ENCODE results near the gene AXL.
"Not testable (repeated sequence)": the region's sequence is repeated elsewhere in the genome, so short reads cannot be mapped to it uniquely, and the experiment has no call there.

AXL gene

GRCh38 chr19:41206926-41207750, 11.9 kb upstream of the AXL start:
- DNase-seq: no peak

DNA sequence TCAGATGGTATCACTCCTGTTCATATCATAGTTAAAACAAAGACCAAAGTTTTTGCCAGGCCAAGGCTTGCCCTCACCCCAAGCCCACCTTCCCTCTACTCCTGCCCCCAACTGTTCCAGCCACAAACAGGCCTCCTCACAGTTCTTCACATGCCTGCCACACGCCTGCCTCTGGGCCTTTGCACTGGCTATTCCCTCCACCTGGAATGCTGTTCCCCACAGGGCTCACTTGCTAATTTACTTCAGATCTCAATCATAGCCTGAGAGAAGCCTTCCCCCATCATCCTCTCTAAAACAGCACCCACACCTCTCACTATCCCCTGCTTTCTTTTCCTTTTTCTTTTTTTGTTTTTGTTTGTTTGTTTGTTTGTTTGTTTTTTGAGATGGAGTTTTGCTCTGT, 4.9 kb upstream of the AXL start:
- DNase-seq: no peak

DNA sequence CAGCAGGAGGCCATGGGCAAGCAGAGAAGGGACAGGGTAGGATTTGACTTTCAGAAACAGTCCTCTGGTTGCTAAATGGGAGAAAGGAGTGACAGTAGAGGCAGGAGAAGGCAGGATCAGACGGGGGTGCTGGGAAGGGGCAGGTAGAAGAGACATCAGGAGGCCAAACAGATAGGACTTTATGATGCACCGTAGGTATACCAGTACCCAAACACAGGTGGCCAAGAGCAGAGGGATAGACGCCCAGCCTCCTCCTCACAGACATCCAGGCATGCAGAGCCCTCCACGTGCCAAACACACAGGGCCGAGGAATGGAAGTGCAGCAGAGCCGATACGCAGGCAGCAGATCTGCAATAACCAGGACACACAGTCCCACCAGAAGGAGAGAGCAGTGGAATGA, 1.3 kb upstream of the AXL start:
- DNase-seq: no peak

DNA sequence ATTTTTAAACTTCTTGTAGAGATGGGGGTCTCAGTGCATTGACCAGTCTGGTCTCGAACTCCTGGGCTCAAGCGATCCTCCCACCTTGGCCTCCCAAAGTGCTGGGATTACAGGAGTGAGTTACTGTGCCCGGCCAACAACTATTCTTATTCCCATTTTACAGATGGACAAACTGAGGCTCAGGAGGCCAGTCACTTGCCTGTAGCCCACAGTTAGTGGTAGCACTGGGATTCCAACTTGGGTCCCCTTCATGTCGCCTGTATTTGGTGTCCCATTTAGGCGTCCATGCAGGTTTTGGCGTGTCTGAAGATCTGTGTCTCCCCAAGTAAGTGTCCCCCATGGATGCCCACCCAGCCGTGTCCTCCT, 791 bp upstream of the AXL start:
- no peak for DNase-seq

- DNase-seq: no peak
Measured at GRCh38 chr19:41219924-41220567, 1.0 kb downstream of the AXL start.

GRCh38 chr19:41220811-41221210, 1.8 kb downstream of the AXL start:
- DNase-seq: no peak

DNA sequence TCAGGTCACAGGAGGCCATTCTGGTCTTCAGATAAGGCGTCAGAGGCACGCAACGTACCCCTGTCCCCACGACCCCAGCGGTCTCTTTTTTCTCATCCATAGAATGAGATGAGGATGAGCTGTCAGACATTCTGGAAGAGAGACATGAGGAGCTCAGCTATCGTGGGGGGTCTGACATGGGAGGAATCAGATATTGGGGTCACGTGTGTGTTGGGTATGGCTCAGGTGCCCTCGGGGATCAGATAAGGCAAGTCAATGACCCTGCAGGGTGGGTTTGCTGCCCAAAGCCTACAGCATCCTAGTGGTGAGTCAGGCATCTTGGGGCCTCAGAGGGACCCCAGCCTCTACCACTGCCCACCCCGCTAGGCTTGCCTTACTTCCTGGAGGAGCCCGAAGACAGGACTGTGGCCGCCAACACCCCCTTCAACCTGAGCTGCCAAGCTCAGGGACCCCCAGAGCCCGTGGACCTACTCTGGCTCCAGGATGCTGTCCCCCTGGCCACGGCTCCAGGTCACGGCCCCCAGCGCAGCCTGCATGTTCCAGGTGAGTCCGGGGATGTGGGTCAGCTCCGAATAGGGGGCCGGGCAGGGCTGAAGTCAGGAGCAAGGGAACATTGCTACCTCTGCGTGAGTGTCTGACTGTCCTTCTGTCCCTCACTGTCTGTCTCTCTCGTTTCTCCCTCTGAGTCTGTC, 2.6 kb downstream of the AXL start:
- no peak for DNase-seq

DNA sequence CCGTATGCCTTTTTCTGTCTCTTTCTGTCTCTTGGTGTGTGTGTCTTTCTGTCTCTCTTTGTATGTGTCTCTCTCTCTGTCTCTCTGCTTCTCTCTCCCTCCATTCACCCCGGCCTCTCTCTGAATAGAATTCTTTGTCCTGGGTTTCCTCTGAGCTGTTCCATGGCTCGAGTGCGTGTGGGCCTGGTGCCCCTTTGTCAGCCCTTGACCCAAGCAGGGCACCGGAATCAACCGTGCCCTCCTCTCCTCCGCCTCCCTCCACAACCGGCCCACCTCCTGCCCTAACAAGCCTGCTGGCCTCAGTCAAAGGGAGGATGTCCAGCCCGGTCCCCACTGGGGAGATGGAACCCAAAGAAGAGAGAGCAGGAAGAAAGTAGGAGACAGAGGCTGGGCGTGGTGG, 3.2 kb downstream of the AXL start:
- DNase-seq: no peak

GRCh38 chr19:41223431-41224234, 4.6 kb downstream of the AXL start:
- DNase-seq: no peak

GRCh38 chr19:41224632-41225031, 5.6 kb downstream of the AXL start:
- DNase-seq: no peak

DNA sequence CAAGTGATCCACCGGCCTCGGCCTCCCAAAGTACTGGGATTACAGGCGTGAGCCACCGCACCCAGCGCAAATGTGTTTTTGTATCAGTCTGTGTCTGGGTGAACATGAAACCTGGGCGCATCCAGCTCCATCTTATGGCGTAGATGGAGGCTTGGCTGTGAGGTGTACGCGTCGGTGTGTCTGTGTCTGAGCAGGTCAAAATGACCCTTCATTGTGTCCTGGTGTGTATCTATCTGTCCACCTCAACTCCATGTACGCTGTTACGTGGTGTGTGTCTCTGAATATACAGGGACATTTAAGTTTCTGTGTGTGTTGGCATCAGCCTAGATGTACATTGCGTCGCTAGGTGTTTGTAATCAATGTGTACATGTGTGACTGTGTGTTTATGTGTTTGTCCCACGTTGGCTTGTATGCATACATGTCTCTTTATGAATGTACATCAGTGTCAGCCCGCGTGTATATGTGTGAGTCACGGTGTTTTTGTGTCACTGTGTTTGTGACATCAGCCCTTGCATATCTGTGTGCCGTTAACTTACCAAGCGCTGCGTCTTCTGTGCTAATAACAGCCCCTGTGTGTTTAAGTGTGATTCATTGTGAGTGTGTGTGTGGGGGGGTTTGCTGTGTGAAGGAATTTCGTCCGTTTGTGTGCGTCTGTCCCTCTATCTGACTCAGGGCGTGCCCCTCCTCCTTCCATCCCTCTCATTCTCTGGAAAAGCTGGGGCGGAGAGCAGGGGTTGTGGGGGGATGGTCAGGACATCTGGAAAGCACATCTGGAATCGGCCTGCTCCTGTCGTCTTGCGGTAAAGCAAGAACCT, 6.4 kb downstream of the AXL start:
- peak; percentile 32 for DNase-seq

DNA sequence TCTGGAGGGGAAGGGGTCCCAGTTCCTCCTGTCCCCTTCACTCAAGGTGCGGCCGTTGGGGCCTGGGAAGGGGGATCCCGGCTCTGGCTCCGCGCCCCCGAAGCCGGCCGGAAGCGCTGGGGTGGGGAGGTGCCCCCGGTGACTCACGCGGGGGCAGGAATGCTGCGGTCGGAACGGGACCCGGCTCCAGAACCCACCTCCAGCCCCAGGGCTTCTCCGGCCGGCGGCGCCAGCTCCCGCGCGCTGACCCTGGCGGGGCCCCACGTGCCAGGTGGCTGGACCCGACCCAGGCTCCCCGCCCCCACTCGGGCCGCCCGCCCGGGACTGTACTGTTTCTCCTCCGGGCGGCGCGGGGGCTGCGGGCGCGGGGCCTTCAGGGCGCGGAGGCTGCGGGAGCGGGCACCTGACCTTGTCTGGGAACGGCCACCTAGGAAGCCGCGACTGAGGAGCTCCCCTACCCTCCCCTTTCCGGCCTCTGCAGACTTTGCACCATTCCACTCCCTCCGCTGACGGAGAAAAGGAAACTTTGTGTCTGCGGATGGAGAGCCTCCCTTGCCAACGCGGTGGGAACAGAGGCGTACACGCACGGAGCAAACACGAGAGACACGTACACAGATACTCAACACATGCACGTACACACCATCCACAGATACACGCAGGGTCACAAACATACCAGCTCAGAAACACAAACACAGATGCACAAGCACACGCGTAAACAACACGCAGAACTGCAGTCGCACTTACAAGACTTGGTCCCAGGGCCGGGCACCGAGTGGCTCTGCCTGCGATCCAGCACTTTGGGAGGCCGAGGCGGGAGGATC, 7.2 kb downstream of the AXL start:
- DNase-seq: peak; percentile 19

- no peak for DNase-seq
Measured at GRCh38 chr19:41226874-41227390, 7.9 kb downstream of the AXL start.

DNA sequence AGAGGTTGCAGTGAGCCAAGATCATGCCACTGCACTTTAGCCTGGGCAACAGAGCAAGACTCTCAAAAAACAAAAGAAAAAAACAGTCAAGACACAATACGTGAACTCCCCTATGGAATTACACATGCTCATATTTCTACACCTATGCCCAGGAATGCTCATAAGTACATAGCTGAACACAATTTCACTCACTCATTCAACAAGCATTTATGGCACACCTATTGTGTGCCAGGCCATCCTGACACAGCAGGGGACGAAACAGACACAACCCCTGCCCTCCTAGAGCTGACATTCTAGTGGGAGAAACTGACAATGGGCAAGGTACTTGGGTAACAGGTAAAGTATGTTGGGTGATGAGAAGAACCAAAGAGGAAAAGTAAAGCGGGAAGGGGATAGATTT, 9.5 kb downstream of the AXL start:
- no peak for DNase-seq

DNA sequence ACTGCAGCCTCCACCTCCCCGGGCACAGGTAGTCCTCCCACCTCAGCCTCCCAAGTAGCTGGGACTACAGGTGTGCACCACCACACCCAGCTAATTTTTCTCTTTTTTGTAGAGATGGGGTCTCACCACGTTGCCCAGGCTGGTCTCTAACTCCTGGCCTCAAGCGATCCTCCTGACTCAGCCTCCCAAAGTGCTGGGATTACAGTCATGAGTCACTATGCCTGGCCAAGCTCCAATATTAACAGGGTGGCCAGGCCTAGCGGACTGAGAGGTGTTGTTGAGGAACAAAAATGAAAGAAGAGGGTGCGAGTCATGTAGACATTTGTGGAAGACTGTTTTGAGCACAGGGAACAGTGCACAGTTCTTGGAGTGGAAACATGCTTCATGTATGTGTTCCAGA, 10.3 kb downstream of the AXL start:
- DNase-seq: not testable (repeated sequence)

DNA sequence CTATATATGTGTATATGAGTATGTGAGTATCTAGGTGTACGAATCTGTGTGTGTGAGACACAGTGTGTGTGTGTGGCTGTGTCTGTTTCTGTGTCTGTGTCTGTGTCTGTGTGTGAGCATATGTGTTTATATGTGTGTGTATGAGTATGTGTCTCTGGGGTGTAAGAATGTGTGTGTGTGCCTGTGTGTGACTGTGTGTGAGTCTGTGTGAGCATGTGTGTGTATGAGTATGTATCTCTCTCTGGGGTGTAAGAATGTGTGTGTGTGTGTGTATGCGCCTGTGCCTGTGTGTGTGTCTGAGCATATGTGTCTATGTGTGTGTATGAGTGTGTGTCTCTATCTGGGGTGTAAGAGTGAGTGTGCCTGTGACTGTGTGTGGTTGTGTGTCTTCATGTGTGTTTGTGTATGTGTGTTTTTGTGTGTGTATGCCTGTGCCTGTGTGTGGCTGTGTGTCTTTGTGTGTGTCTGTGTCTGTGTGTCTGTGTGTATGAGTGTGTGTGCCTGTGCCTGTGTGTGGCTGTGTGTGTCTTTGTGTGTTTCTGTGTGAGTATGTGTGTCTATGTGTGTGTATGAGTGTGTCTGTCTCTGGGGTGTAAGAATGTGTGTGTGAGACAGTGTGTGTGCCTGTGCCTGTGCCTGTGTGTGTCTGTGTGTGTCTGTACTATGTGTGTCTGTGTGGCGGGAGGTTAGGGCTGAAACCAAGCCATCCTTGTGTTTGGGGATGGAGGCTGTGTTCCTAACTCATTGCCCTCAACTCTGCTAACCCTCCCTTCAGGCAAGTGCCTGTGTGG, 11.2 kb downstream of the AXL start:
- no peak for DNase-seq

DNA sequence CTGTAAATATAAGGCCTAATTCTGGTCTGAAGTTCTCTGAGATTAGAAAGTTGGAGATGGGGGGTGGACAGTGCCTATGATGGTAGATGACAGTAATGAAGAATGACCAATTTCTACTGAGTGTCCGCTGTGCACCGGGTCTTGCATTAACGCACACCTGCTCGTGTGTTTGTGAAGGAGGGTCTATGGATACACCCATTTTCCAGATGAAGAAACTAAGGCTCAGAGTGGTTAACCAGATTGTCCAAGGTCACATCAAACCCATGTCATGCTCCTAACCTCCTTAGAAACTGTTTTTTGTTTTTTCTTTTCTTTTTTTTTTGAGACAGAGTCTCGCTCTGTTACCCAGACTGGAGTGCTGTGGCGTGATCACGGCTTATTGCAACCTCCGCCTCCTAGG, 13.7 kb downstream of the AXL start:
- DNase-seq: no peak

DNA sequence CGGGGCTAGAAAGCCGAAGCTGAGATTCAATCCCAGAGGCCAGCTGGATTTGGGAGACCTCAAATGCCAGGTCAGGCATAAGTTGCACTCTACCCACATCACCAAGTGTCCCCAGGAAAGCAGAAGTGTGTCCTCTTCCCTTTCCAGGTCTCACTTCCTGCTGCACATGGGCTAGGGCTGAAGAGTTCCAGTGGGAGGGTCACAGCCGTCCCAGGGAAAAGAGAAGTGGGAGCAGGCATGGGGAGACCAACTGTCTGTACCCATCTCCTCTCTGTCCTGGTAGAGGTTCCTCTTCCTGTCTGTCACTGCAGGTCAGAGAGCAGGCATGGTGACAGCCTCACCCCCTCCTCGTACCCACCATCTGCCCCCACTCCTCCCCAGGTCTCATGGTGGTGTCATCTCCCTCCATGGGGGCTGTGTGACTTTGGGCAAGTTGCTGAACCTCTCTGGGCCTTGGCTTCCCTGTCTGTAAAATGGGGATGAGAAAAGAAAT, 14.8 kb downstream of the AXL start:
- no peak for DNase-seq

GRCh38 chr19:41234512-41235168, 15.6 kb downstream of the AXL start:
- no peak for DNase-seq

DNA sequence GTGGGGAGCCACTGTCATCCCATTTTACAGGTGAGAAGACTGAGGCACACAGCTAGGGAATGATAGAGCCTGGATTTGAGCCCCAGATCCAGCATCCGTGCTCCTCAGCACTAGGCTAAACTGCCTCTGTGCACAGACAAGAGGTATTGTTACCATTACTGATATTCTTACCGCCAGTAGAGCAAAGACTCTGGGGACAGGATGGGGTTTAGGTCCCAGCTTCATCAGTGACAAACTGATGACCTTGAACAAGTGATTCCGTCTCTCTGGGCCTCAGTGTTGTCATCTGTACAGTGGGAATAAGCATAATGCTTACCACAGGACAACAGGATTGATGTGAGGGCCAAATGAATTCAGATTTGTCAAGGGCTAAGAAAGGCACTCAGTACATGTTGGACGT, 16.5 kb downstream of the AXL start:
- DNase-seq: no peak

Measured in effector CD4-positive, alpha-beta T cell (primary cell).